ENCODE results near the gene EDEM3.

DNA sequence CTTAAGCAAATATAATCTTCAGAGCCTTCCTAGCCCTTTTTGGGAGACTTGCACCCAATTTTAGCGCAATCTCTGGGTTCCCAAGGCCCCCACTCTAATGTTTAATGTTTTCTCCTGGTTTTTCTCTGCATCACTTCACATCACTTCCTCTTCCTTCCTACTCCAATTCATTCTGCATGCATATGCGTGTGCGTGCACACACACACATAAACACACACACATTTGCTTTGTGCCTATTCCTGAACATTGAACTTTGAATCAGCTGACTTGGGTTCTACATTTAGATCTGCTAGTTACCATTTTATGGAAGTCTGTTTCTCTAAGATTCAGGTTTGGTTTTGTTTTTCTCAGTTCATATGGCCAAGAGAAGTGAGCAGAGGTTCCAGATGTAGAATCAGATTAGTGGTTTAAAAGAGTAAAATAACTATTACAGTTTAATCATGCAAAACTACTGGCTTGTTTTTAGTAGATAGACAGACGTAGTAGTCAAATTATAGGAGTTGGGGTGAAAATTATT is 7.4 kb upstream of the EDEM3 start:
- TF ChIP-seq, protein P1, sequence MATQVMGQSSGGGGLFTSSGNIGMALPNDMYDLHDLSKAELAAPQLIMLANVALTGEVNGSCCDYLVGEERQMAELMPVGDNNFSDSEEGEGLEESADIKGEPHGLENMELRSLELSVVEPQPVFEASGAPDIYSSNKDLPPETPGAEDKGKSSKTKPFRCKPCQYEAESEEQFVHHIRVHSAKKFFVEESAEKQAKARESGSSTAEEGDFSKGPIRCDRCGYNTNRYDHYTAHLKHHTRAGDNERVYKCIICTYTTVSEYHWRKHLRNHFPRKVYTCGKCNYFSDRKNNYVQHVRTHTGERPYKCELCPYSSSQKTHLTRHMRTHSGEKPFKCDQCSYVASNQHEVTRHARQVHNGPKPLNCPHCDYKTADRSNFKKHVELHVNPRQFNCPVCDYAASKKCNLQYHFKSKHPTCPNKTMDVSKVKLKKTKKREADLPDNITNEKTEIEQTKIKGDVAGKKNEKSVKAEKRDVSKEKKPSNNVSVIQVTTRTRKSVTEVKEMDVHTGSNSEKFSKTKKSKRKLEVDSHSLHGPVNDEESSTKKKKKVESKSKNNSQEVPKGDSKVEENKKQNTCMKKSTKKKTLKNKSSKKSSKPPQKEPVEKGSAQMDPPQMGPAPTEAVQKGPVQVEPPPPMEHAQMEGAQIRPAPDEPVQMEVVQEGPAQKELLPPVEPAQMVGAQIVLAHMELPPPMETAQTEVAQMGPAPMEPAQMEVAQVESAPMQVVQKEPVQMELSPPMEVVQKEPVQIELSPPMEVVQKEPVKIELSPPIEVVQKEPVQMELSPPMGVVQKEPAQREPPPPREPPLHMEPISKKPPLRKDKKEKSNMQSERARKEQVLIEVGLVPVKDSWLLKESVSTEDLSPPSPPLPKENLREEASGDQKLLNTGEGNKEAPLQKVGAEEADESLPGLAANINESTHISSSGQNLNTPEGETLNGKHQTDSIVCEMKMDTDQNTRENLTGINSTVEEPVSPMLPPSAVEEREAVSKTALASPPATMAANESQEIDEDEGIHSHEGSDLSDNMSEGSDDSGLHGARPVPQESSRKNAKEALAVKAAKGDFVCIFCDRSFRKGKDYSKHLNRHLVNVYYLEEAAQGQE (IDR thresholded peaks at IDR 0.05): no peak
- no peak for TF ChIP-seq FOXA1 (IDR thresholded peaks at IDR 0.05)
- no peak for TF ChIP-seq RAD21 (IDR thresholded peaks at IDR 0.05)
- TF ChIP-seq, protein P2, sequence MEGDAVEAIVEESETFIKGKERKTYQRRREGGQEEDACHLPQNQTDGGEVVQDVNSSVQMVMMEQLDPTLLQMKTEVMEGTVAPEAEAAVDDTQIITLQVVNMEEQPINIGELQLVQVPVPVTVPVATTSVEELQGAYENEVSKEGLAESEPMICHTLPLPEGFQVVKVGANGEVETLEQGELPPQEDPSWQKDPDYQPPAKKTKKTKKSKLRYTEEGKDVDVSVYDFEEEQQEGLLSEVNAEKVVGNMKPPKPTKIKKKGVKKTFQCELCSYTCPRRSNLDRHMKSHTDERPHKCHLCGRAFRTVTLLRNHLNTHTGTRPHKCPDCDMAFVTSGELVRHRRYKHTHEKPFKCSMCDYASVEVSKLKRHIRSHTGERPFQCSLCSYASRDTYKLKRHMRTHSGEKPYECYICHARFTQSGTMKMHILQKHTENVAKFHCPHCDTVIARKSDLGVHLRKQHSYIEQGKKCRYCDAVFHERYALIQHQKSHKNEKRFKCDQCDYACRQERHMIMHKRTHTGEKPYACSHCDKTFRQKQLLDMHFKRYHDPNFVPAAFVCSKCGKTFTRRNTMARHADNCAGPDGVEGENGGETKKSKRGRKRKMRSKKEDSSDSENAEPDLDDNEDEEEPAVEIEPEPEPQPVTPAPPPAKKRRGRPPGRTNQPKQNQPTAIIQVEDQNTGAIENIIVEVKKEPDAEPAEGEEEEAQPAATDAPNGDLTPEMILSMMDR (IDR thresholded peaks at IDR 0.05; ENCODE audit: low read depth, low read length, missing input control): no peak
- no peak for TF ChIP-seq SP1 (IDR thresholded peaks at IDR 0.05)
- no peak for TF ChIP-seq GABPA (IDR thresholded peaks at IDR 0.05 in 1 of 2, conservative IDR thresholded peaks at IDR 0.05 in 1 of 2)
- TF ChIP-seq EGR1 (IDR thresholded peaks at IDR 0.05; ENCODE audit: low read depth in 2 of 2): no peak
- TF ChIP-seq TAF1 (conservative IDR thresholded peaks at IDR 0.05): no peak
- TF ChIP-seq, protein P3, sequence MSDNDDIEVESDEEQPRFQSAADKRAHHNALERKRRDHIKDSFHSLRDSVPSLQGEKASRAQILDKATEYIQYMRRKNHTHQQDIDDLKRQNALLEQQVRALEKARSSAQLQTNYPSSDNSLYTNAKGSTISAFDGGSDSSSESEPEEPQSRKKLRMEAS (IDR thresholded peaks at IDR 0.05): no peak

All from liver (tissue), 3 donors.